ENCODE measurements around the gene C20orf141. TPM values are rescaled to one million over a fixed set of nuclear protein-coding genes. Genes with fewer than 3 reads are reported as not detected.
"Not testable (repeated sequence)": the region's sequence is repeated elsewhere in the genome, so short reads cannot be mapped to it uniquely, and the experiment has no call there.

The C20orf141 gene
- not detected for total RNA-seq

- peaks cover 60% of the 10 kb centered on the region for H3K27me3 Mint-ChIP-seq
- ATAC-seq (ENCODE audit: low read depth) (no peak), DNase-seq (no peak)
- POLR2A ChIA-PET, result no interaction called here
- peaks cover 8% of the 10 kb centered on the region for H3K9me3 Mint-ChIP-seq
- H3K36me3 Mint-ChIP-seq, result no peaks in the 10 kb centered on the region
- H3K27ac Mint-ChIP-seq, result no peak within 1 kb of the TSS
- H3K4me1 Mint-ChIP-seq, result peaks cover 4% of the 10 kb centered on the region
- H3K4me3 Mint-ChIP-seq, result no peak within 1 kb of the TSS
Observed at GRCh38 chr20:2814587-2815051, at the start of gene C20orf141. Gene C20orf141, plus strand, starts transcription at chr20:2814987. Its CDS starts 198 bp downstream, at chr20:2815185.

GRCh38 chr20:2767768-2768631 is 46.8 kb upstream of the C20orf141 start:
- DNase-seq (no peak), ATAC-seq (ENCODE audit: low read depth) (no peak)
- no peaks in the 10 kb centered on the region for H3K36me3 Mint-ChIP-seq
- no peak overlapping the region for H3K27ac Mint-ChIP-seq
- H3K4me1 Mint-ChIP-seq, result peaks cover 4% of the 10 kb centered on the region
- POLR2A ChIA-PET, result no interaction called here
- peaks cover 24% of the 10 kb centered on the region for H3K27me3 Mint-ChIP-seq
- H3K4me3 Mint-ChIP-seq, result no peak overlapping the region
- no peaks in the 10 kb centered on the region for H3K9me3 Mint-ChIP-seq

GRCh38 chr20:2768632-2769015 is 46.2 kb upstream of the C20orf141 start:
- Mint-ChIP-seq H3K4me1 (peaks cover 4% of the 10 kb centered on the region), H3K9me3 (no peaks in the 10 kb centered on the region), H3K27me3 (peaks cover 20% of the 10 kb centered on the region), H3K27ac (no peak overlapping the region), H3K4me3 (no peak overlapping the region), H3K36me3 (no peaks in the 10 kb centered on the region)
- no peak for ATAC-seq (ENCODE audit: low read depth)
- DNase-seq, result no peak
- POLR2A ChIA-PET, result no interaction called here

- H3K4me1 Mint-ChIP-seq; ATAC-seq (ENCODE audit: low read depth); H3K4me3 Mint-ChIP-seq; H3K27ac Mint-ChIP-seq; POLR2A ChIA-PET; H3K36me3 Mint-ChIP-seq; H3K9me3 Mint-ChIP-seq; DNase-seq: not testable (repeated sequence)
- H3K27me3 Mint-ChIP-seq, result peaks cover 20% of the 10 kb centered on the region
Observed at GRCh38 chr20:2770091-2770490, 44.7 kb upstream of the C20orf141 start.

- peaks cover 18% of the 10 kb centered on the region for H3K27me3 Mint-ChIP-seq
- no peaks in the 10 kb centered on the region for H3K36me3 Mint-ChIP-seq
- no peak overlapping the region for H3K4me3 Mint-ChIP-seq
- H3K4me1 Mint-ChIP-seq, result peaks cover 4% of the 10 kb centered on the region
- DNase-seq (no peak), ATAC-seq (ENCODE audit: low read depth) (no peak)
- POLR2A ChIA-PET, result no interaction called here
- no peaks in the 10 kb centered on the region for H3K9me3 Mint-ChIP-seq
- no peak overlapping the region for H3K27ac Mint-ChIP-seq
Observed at GRCh38 chr20:2771631-2772080, 43.1 kb upstream of the C20orf141 start.

- Mint-ChIP-seq H3K27me3 (peaks cover 10% of the 10 kb centered on the region), H3K9me3 (no peaks in the 10 kb centered on the region), H3K36me3 (no peaks in the 10 kb centered on the region), H3K4me3 (no peak overlapping the region), H3K4me1 (peaks cover 4% of the 10 kb centered on the region), H3K27ac (no peak overlapping the region)
- no peak for ATAC-seq (ENCODE audit: low read depth)
- POLR2A ChIA-PET, result no interaction called here
- no peak for DNase-seq
Observed at GRCh38 chr20:2773812-2774211, 41.0 kb upstream of the C20orf141 start.

GRCh38 chr20:2775139-2775538 is 39.6 kb upstream of the C20orf141 start:
- no peaks in the 10 kb centered on the region for H3K36me3 Mint-ChIP-seq
- H3K27me3 Mint-ChIP-seq, result peaks cover 15% of the 10 kb centered on the region
- H3K9me3 Mint-ChIP-seq, result no peaks in the 10 kb centered on the region
- H3K4me1 Mint-ChIP-seq, result peaks cover 4% of the 10 kb centered on the region
- H3K4me3 Mint-ChIP-seq, result no peak overlapping the region
- no peak overlapping the region for H3K27ac Mint-ChIP-seq
- POLR2A ChIA-PET, result no interaction called here
- ATAC-seq (ENCODE audit: low read depth), result no peak
- DNase-seq, result no peak

GRCh38 chr20:2778602-2779321 is 36.0 kb upstream of the C20orf141 start:
- no peak for DNase-seq
- Mint-ChIP-seq H3K4me1 (no peaks in the 10 kb centered on the region), H3K4me3 (no peak overlapping the region), H3K27ac (no peak overlapping the region), H3K36me3 (no peaks in the 10 kb centered on the region), H3K9me3 (no peaks in the 10 kb centered on the region), H3K27me3 (peaks cover 23% of the 10 kb centered on the region)
- no peak for ATAC-seq (ENCODE audit: low read depth)
- POLR2A ChIA-PET, result no interaction called here

GRCh38 chr20:2780948-2781347 is 33.8 kb upstream of the C20orf141 start:
- Mint-ChIP-seq H3K27me3 (peaks cover 32% of the 10 kb centered on the region), H3K9me3 (no peaks in the 10 kb centered on the region), H3K4me1 (no peaks in the 10 kb centered on the region), H3K36me3 (no peaks in the 10 kb centered on the region), H3K27ac (no peak overlapping the region), H3K4me3 (no peak overlapping the region)
- POLR2A ChIA-PET, result no interaction called here
- DNase-seq, result no peak
- ATAC-seq (ENCODE audit: low read depth), result no peak

- no peak for DNase-seq
- peaks cover 44% of the 10 kb centered on the region for H3K27me3 Mint-ChIP-seq
- POLR2A ChIA-PET, result no interaction called here
- H3K4me1 Mint-ChIP-seq, result no peaks in the 10 kb centered on the region
- no peak overlapping the region for H3K4me3 Mint-ChIP-seq
- H3K27ac Mint-ChIP-seq, result no peak overlapping the region
- H3K9me3 Mint-ChIP-seq, result no peaks in the 10 kb centered on the region
- no peak for ATAC-seq (ENCODE audit: low read depth)
- no peaks in the 10 kb centered on the region for H3K36me3 Mint-ChIP-seq
Observed at GRCh38 chr20:2783908-2784566, 30.8 kb upstream of the C20orf141 start.

GRCh38 chr20:2793471-2793870 is 21.3 kb upstream of the C20orf141 start:
- H3K27me3 Mint-ChIP-seq, result peaks cover 26% of the 10 kb centered on the region
- H3K27ac Mint-ChIP-seq, result no peak overlapping the region
- H3K9me3 Mint-ChIP-seq, result no peaks in the 10 kb centered on the region
- no peaks in the 10 kb centered on the region for H3K36me3 Mint-ChIP-seq
- no peak overlapping the region for H3K4me3 Mint-ChIP-seq
- no peak for DNase-seq
- H3K4me1 Mint-ChIP-seq, result peaks cover 3% of the 10 kb centered on the region
- POLR2A ChIA-PET, result no interaction called here
- ATAC-seq (ENCODE audit: low read depth), result no peak

- peaks cover 28% of the 10 kb centered on the region for H3K27me3 Mint-ChIP-seq
- H3K36me3 Mint-ChIP-seq, result no peaks in the 10 kb centered on the region
- DNase-seq, result no peak
- peaks cover 6% of the 10 kb centered on the region for H3K4me1 Mint-ChIP-seq
- no peak overlapping the region for H3K27ac Mint-ChIP-seq
- H3K9me3 Mint-ChIP-seq, result no peaks in the 10 kb centered on the region
- no peak overlapping the region for H3K4me3 Mint-ChIP-seq
- ATAC-seq (ENCODE audit: low read depth), result no peak
- POLR2A ChIA-PET, result no interaction called here
Observed at GRCh38 chr20:2794202-2794748, 20.5 kb upstream of the C20orf141 start.

GRCh38 chr20:2794866-2795447 is 19.8 kb upstream of the C20orf141 start:
- H3K4me3 Mint-ChIP-seq, result no peak overlapping the region
- DNase-seq (no peak), ATAC-seq (ENCODE audit: low read depth) (no peak)
- H3K36me3 Mint-ChIP-seq, result no peaks in the 10 kb centered on the region
- peaks cover 31% of the 10 kb centered on the region for H3K27me3 Mint-ChIP-seq
- no peak overlapping the region for H3K27ac Mint-ChIP-seq
- peaks cover 12% of the 10 kb centered on the region for H3K4me1 Mint-ChIP-seq
- POLR2A ChIA-PET, result no interaction called here
- H3K9me3 Mint-ChIP-seq, result no peaks in the 10 kb centered on the region

All from activated naive CD8-positive, alpha-beta T cell treated with anti-CD3 and anti-CD28 coated beads, Interleukin-2, amount 10 ng/mL, durations not matched to agents 7 days and 5 days (primary cell).